Keratinocyte (primary cell): ENCODE data around the gene TINAG. TPM values are rescaled to one million over a fixed set of nuclear protein-coding genes. Genes with fewer than 3 reads are reported as not detected.

ENCODE experiments used
- DNase-seq: peaks from one replicate; pipeline ENCODE4 v3.0.0-alpha.2; 2011; ENCODE audit warnings: low read depth, missing footprints, low spot score
- FAIRE-seq: peaks from 2 replicates; lab custom pipeline; 2011; peaks lifted over from hg19 to GRCh38; lab: Jason Lieb, UNC
- H2AFZ ChIP-seq: 2 replicates; pipeline ENCODE4 v1.6.0; 2012; ENCODE audit warnings: low read length, control low read depth, inconsistent platforms; ENCODE audit not compliant: control insufficient read depth
- H3K27ac ChIP-seq: 2 replicates; pipeline ENCODE4 v1.5.1; 2011; ENCODE audit warnings: low read length; ENCODE audit not compliant: control insufficient read depth, insufficient read depth
- H3K27me3 ChIP-seq: 3 replicates; pipeline ENCODE4 v1.6.0; 2011; ENCODE audit warnings: low read length; ENCODE audit not compliant: control insufficient read depth, insufficient read depth; ENCODE audit errors: extremely low read depth
- H3K36me3 ChIP-seq, 2 experiments: 2 replicates in 1 of 2; 3 replicates in 1 of 2; pipeline ENCODE4 v1.5.1; 2011; ENCODE audit warnings: low read length in 2 of 2, mild to moderate bottlenecking in 1 of 2; ENCODE audit not compliant: control insufficient read depth in 2 of 2, insufficient read depth in 2 of 2; ENCODE audit errors: extremely low read depth in 1 of 2
- H3K4me1 ChIP-seq: 3 replicates; pipeline ENCODE4 v1.5.1; 2011; ENCODE audit warnings: low read length; ENCODE audit not compliant: control insufficient read depth, insufficient read depth; ENCODE audit errors: extremely low read depth
- H3K4me2 ChIP-seq: 3 replicates; pipeline ENCODE4 v1.6.0; 2011; ENCODE audit warnings: low read depth, low read length; ENCODE audit not compliant: control insufficient read depth, insufficient read depth; ENCODE audit errors: extremely low read depth
- H3K4me3 ChIP-seq, 3 experiments: fragments of 200-600 bp in 1 of 3; sonication (generic) in 1 of 3; 2 replicates in 2 of 3; 3 replicates in 1 of 3; pipeline ENCODE4 v1.5.1; 2011 to 2016; ENCODE audit warnings: low read length in 3 of 3, mild to moderate bottlenecking in 3 of 3, control low read depth in 2 of 3, inconsistent platforms in 1 of 3, low read depth in 1 of 3, mixed read lengths in 1 of 3, mixed run types in 1 of 3, moderate library complexity in 1 of 3; ENCODE audit not compliant: control insufficient read depth in 2 of 3, insufficient read depth in 2 of 3; ENCODE audit errors: extremely low read depth in 1 of 3
- H3K79me2 ChIP-seq: 2 replicates; pipeline ENCODE4 v1.6.0; 2012; ENCODE audit warnings: low read length; ENCODE audit not compliant: control insufficient read depth, insufficient read depth
- H3K9ac ChIP-seq: 3 replicates; pipeline ENCODE4 v1.6.0; 2011; ENCODE audit warnings: low read length; ENCODE audit not compliant: control insufficient read depth, insufficient read depth; ENCODE audit errors: extremely low read depth
- H3K9me1 ChIP-seq: 3 replicates; pipeline ENCODE4 v1.6.0; 2011; ENCODE audit warnings: low read length; ENCODE audit not compliant: control insufficient read depth, insufficient read depth; ENCODE audit errors: extremely low read depth
- H3K9me3 ChIP-seq: 2 replicates; pipeline ENCODE4 v1.5.1; 2012; ENCODE audit warnings: low read depth, low read length; ENCODE audit not compliant: control insufficient read depth
- H4K20me1 ChIP-seq: 3 replicates; pipeline ENCODE4 v1.6.0; 2011; ENCODE audit warnings: low read length; ENCODE audit not compliant: control insufficient read depth, insufficient read depth; ENCODE audit errors: extremely low read depth
- EZH2 ChIP-seq: IDR thresholded peaks from one replicate; pipeline ENCODE4 v1.6.1; 2012; ENCODE audit warnings: inconsistent platforms, mild to moderate bottlenecking, low read length, moderate library complexity
- dilution Hi-C: fragments of 300-500 bp; cut with MboI; formaldehyde crosslinking; loops from one replicate; pipeline ENCODE4 v1.7.0; 2020; ENCODE audit warnings: low sequenced_read_pairs; ENCODE audit not compliant: extremely low pct_ligation_motif_present
- polyA plus RNA-seq, 5 experiments: library from polyadenylated mRNA; depleted of rRNA in 3 of 5; stranded (reverse) in 3 of 5; stranded (forward) in 1 of 5; unstranded in 1 of 5; fragments of >200 nt; gene quantifications; 1 replicate in 1 of 5; 2 replicates in 3 of 5; 3 replicates in 1 of 5; pipeline versions ENCODE4 v1.2.1 to v1.2.3, GENCODE V29; 2011 to 2012; ENCODE audit warnings: missing spikeins in 2 of 5, low read depth in 1 of 5, low replicate concordance in 1 of 5
- TF ChIP-seq, protein P1 (sequence below), 3 experiments: IDR thresholded peaks in 1 of 3; conservative IDR thresholded peaks in 1 of 3; optimal IDR thresholded peaks in 1 of 3; 2 replicates in 2 of 3; 3 replicates in 1 of 3; pipeline versions ENCODE3 to v1.5.1; 2011; ENCODE audit warnings: low read length in 3 of 3, mild to moderate bottlenecking in 3 of 3, moderate library complexity in 2 of 3, control low read depth in 1 of 3, inconsistent platforms in 1 of 3; ENCODE audit not compliant: insufficient read depth in 2 of 3; ENCODE audit errors: extremely low read depth in 1 of 3

Gene TINAG
- polyA plus RNA-seq, 1 donor (not counting 4 experiments of a cell fraction or from before 2014, with no cell fraction given), result not detected

DNA sequence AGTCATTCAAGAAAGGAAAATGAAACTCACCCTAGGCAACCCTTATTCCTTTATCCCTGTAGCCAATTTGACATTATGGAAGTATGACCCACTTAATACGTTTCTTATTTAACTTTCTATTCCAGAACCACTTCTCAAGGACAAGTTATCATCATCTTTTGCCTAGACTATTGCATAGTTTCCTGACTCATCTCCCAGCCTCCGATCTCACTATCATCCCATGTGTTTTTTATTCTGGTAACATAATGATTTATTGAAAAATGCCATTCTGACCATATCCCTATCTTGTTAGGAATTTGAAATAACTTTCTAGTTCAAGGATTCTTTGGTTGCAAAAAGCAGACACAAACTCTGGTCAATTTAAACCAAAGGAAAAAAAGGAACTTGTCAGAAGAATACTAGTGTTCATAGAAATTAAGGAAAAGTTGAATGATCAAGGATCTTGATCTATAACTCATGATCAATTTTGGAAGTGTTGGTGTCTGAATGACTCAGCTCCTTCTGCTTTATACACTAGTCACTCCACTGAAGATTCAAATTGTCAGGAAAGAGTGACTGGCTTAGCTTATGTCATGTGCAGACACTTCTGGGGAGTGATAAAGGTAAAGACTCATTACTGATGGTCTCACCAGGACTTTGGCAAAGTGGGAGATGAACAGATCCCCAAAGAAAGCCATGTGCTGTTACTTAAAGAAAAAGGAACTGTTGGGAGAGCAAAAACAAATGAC, 8.5 kb upstream of the TINAG start:
- no peaks in the 10 kb centered on the region for H4K20me1 ChIP-seq
- dilution Hi-C loops, result no loop called here
- no peak overlapping the region for H3K27ac ChIP-seq
- H3K4me1 ChIP-seq, result no peaks in the 10 kb centered on the region
- H3K9ac ChIP-seq, result no peak overlapping the region
- H3K36me3 ChIP-seq, result no peaks in the 10 kb centered on the region
- H3K9me3 ChIP-seq, result no peaks in the 10 kb centered on the region
- H3K79me2 ChIP-seq, result no peaks in the 10 kb centered on the region
- TF ChIP-seq EZH2, result no peak
- TF ChIP-seq, protein P1, sequence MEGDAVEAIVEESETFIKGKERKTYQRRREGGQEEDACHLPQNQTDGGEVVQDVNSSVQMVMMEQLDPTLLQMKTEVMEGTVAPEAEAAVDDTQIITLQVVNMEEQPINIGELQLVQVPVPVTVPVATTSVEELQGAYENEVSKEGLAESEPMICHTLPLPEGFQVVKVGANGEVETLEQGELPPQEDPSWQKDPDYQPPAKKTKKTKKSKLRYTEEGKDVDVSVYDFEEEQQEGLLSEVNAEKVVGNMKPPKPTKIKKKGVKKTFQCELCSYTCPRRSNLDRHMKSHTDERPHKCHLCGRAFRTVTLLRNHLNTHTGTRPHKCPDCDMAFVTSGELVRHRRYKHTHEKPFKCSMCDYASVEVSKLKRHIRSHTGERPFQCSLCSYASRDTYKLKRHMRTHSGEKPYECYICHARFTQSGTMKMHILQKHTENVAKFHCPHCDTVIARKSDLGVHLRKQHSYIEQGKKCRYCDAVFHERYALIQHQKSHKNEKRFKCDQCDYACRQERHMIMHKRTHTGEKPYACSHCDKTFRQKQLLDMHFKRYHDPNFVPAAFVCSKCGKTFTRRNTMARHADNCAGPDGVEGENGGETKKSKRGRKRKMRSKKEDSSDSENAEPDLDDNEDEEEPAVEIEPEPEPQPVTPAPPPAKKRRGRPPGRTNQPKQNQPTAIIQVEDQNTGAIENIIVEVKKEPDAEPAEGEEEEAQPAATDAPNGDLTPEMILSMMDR (optimal IDR thresholded peaks at IDR 0.05 in 1 of 3, IDR thresholded peaks at IDR 0.05 in 1 of 3, conservative IDR thresholded peaks at IDR 0.05 in 1 of 3; ENCODE audit: extremely low read depth in 1 of 3, insufficient read depth in 2 of 3, low read length in 3 of 3), result no peak
- no peak overlapping the region for H3K4me3 ChIP-seq
- H2AFZ ChIP-seq, result no peak overlapping the region
- no peaks in the 10 kb centered on the region for H3K27me3 ChIP-seq
- DNase-seq (no peak), FAIRE-seq (no peak)
- no peak overlapping the region for H3K4me2 ChIP-seq
- no peaks in the 10 kb centered on the region for H3K9me1 ChIP-seq

DNA sequence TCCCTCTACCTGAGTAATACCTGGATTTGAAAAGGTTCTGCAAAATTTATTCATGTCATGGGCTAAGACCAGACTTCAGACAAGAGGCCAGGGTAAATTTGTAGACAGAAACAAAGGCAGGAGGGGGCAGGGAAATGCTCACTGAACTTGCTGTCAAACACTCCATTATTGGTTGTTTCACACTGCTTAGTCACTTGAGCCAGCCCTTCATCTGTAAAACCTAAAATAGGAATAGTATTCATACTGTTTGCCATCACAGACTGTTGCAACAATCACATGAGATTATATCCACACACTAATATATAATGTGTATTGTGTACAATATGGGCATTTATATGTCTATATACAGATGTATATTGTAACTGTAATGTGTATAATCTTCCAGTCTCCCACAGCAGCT, 6.5 kb upstream of the TINAG start:
- no peaks in the 10 kb centered on the region for H4K20me1 ChIP-seq
- dilution Hi-C loops, result no loop called here
- H3K36me3 ChIP-seq, result no peaks in the 10 kb centered on the region
- no peak for FAIRE-seq
- H3K4me3 ChIP-seq, result no peak overlapping the region
- H2AFZ ChIP-seq, result peak overlapping the region; percentile 40
- no peak for DNase-seq
- TF ChIP-seq, protein P1 (optimal IDR thresholded peaks at IDR 0.05 in 1 of 3, IDR thresholded peaks at IDR 0.05 in 1 of 3, conservative IDR thresholded peaks at IDR 0.05 in 1 of 3; ENCODE audit: extremely low read depth in 1 of 3, insufficient read depth in 2 of 3, low read length in 3 of 3), result no peak
- TF ChIP-seq EZH2, result no peak
- no peaks in the 10 kb centered on the region for H3K27me3 ChIP-seq
- no peaks in the 10 kb centered on the region for H3K9me1 ChIP-seq
- H3K9me3 ChIP-seq, result no peaks in the 10 kb centered on the region
- H3K79me2 ChIP-seq, result no peaks in the 10 kb centered on the region
- H3K27ac ChIP-seq, result no peak overlapping the region
- H3K4me2 ChIP-seq, result no peak overlapping the region
- no peak overlapping the region for H3K9ac ChIP-seq
- no peaks in the 10 kb centered on the region for H3K4me1 ChIP-seq
